ES-I3 (cell line): ENCODE results near the gene CACUL1.
"Not testable (repeated sequence)": the region's sequence is repeated elsewhere in the genome, so short reads cannot be mapped to it uniquely, and the experiment has no call there.

Experiments used
- H3K36me3 ChIP-seq: 2 replicates; pipeline ENCODE4 v1.6.1; 2013; ENCODE audit warnings: mild to moderate bottlenecking, low read length, control low read depth, moderate library complexity; ENCODE audit not compliant: insufficient read depth
- H3K4me1 ChIP-seq: 2 replicates; pipeline ENCODE4 v1.6.1; 2013; ENCODE audit warnings: mild to moderate bottlenecking, control low read depth, low read length; ENCODE audit not compliant: insufficient read depth
- H3K9ac ChIP-seq: 2 replicates; pipeline ENCODE4 v1.6.1; 2013; ENCODE audit warnings: low read depth, mild to moderate bottlenecking, low read length, moderate library complexity
- H3K9me3 ChIP-seq: 2 replicates; pipeline ENCODE4 v1.6.1; 2013; ENCODE audit warnings: mild to moderate bottlenecking, low read length, moderate library complexity; ENCODE audit not compliant: control insufficient read depth, insufficient read depth

Gene CACUL1

DNA sequence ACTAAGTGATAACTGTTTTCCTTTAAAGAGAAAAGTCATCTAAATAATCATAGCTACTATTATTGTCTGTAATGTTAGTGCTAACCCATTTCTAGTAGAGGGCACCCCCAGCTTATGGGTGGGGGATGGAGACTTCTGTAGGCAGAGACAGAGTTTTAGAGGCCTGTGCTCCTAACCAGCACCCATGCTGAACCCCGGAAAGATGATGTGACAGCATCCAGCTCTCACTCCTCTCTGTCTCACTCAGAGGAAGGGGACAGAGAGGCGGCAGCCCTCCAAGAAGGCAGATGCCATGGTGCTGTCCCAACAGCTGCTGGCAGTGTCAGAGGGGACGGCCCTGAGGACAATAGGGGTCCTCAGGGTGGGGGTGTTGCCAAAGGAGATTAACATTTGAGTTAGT, 84.9 kb downstream of the CACUL1 start:
- H3K4me1 ChIP-seq, result no peaks in the 10 kb centered on the region
- no peaks in the 10 kb centered on the region for H3K36me3 ChIP-seq
- H3K9ac ChIP-seq, result no peak overlapping the region
- no peaks in the 10 kb centered on the region for H3K9me3 ChIP-seq

DNA sequence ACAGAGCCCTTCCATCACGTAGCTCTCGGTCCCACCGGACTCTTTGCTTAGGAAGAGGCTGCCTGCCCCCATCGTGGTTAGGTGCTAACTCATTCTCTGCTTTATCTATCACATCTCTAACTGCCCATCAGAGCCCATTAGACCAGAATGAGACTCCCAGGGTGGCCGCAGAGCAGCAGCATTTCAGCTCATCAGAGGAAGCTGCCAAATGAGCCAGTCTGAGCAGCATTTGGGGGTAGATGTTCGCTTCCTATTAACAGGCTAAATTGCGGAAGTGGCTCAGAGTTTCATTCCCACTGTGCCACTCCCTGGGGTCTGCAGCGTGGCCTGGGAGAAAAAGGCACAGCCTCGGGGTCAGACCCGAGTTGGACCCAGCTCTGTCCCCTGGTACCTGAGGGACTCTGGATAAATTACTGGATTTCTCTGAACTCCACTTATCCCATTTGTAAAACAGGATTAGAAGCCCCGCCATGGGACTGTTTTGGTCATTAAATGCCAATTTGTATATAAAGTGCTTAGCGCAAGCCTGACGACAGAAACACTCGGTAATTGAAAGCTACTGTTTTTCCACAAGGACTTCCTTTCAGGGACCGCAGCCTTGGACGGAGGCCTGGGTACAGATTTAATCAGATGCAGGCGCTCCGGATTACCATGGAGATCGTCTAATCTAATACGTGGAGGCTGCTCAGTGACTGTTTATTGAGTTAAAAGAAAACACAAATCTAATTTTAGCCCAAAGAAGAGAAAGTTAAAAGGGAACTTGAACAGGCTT, 85.6 kb downstream of the CACUL1 start:
- H3K9me3 ChIP-seq, result no peaks in the 10 kb centered on the region
- no peaks in the 10 kb centered on the region for H3K36me3 ChIP-seq
- H3K4me1 ChIP-seq, result no peaks in the 10 kb centered on the region
- H3K9ac ChIP-seq, result no peak overlapping the region

DNA sequence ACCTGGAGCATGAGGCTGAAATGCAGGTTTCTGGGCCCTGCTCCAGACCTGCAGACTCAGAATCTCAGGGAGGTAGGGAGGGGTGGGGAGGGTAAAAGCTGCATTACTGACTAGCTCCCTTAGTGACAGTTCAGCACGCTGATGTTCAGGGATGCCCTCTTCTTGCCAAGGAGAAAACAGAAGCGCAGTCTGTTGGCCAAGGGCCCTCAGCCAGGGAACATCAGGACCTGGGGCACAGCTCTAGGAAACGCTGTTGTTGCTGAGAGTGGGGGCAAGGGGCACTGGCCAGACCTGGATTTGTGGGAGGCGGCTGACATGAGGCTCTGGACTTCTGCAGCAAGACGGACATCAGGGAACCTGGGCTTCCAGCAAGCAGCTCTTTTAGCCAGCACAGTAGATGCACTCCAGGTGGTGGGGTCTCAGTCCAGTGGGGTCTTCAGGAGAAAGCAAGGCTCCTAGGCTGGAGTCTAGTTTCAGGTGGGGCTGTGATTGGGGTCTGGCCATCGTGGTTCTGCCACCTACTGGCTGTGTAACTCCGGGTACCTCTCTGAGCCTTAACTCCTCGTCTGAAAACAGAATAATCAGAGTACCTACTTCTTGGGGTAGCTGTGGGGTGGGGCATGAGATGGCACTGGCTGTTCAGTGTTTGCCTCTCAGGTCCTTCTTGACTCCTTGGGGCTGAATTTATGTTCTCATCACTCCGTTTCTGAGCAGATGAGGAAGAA, 86.4 kb downstream of the CACUL1 start:
- no peaks in the 10 kb centered on the region for H3K36me3 ChIP-seq

DNA sequence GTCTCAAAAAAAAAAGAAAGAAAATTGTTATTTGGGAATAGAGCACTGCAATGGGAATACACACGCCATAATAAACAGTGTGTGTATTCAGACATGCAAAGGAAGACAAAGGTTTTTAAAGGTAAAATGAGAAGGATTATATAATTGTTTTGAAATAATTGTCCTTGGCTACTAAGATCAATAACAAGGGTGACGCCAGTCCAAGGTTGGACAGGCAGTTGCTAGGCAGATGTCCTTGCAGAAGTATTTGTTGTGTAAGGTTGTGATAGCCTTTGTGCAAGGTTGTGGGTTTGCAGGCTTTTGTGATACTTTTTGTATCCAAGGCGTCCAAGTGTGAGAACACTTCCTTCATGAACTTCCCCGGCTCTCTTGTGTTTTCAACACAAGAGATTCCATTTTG, 87.0 kb downstream of the CACUL1 start:
- no peaks in the 10 kb centered on the region for H3K9me3 ChIP-seq

More for the DNA sequence above, 86.4 kb downstream of the CACUL1 start:
- Histone ChIP-seq H3K9ac (no peak overlapping the region), H3K9me3 (no peaks in the 10 kb centered on the region), H3K4me1 (no peaks in the 10 kb centered on the region)

DNA sequence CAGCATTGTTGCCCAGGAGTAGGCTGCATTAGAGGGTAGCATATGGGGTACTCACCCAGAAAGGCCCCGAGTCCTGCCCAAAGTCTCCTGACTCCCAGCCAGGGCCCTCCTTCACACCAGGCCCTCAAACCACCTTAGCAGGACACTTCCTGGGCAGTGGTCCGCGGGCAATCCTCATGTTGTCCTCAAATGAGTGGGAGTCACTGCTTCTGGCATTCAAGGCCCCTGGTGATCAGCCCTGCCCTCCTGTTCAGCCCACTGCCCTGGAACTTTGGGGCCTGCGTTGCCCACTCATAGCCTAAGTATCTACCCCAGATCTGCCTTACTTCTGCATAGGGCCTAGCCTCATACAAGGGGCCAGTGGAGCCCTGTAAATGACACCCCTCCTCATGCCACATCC, 88.4 kb downstream of the CACUL1 start:
- H3K4me1 ChIP-seq, result no peaks in the 10 kb centered on the region
- H3K9me3 ChIP-seq, result no peaks in the 10 kb centered on the region
- no peaks in the 10 kb centered on the region for H3K36me3 ChIP-seq
- H3K9ac ChIP-seq, result no peak overlapping the region

More for the DNA sequence above, 87.0 kb downstream of the CACUL1 start:
- H3K4me1 ChIP-seq, result no peaks in the 10 kb centered on the region
- no peak overlapping the region for H3K9ac ChIP-seq
- H3K36me3 ChIP-seq, result no peaks in the 10 kb centered on the region

DNA sequence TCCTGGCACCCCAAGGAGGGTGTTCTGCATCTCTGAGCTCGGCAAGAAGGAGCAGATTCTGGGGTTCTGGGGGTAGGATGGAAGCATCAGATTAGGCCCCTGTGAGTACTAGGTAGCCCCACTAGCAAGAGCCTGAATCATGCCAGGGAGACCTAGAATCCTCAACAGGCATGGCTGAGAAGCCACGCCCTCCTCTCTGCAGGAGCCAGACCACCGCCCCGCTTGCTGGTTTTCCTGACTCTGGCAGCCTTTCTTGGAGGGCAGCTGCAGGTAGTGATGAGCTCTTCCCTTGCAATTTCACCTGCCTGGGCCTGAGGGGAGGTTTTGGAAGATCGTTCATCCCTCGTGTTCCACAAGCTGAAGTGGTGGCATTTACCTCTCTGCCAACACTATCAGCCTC, 90.4 kb downstream of the CACUL1 start:
- Histone ChIP-seq H3K36me3 (no peaks in the 10 kb centered on the region), H3K9ac (no peak overlapping the region), H3K9me3 (no peaks in the 10 kb centered on the region; the same call in 1 of the 2 replicates), H3K4me1 (no peaks in the 10 kb centered on the region)

DNA sequence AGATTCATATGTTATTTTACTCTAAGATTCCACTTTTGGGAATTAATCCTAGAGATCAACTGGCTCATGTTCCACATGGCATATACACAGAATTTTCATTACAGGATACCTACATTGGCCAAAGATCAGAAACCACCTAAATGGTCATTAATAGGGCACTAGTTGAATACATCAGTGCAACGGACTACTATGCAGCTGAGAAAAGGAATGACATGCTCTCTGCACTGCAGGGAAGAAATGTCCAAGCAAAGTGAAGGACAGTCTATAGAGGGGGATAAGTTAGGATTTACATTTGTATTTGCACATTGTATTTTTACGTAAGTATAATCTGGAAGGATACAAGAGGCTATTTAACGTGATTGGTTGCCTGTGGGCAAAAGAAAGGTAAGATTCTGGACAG, 91.6 kb downstream of the CACUL1 start:
- H3K9ac ChIP-seq, result no peak overlapping the region
- H3K36me3 ChIP-seq, result no peaks in the 10 kb centered on the region
- H3K4me1 ChIP-seq, result no peaks in the 10 kb centered on the region
- H3K9me3 ChIP-seq, result no peaks in the 10 kb centered on the region; the same call in 1 of the 2 replicates

DNA sequence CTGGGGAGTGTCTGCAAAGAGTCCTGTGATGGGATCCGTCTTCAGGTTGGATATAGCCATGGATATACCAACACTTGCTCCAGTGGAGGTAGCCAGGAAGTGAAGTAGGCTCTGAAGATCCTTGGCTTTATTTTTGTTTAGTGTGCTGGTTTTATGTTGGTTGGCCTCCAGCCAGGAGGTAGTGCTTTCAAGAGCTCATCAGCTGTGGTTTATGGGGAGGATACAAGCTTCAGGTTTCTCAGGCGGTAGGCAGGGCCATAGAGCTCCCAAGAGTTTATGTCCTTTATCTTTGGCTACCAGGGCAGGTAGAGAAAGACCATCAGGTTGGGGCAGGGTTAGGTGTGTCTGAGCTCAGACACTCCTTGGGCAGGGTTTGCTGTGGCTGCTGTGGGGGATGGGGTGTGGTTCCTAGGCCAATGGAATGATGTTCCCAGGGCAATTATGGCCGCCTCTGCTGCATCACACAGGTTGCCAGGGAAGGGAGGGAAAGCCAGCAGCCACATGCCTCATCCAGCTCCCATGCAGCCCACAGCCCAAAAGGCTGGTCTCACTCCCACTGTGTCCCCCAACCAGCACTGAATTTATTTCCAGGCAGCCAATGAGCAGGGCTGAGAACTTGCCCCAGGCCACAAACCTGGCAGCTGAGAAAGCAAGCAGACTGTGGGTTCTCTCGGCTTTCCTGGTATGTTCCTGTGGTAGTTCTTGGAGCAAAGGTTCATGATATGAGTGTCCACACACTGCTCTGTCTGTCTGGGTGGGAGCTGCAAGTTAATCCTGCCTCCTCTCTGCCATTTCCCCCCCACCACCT, 92.3 kb downstream of the CACUL1 start:
- no peak overlapping the region for H3K9ac ChIP-seq
- no peaks in the 10 kb centered on the region for H3K36me3 ChIP-seq
- H3K9me3 ChIP-seq, result no peaks in the 10 kb centered on the region; the same call in 1 of the 2 replicates
- H3K4me1 ChIP-seq, result no peaks in the 10 kb centered on the region

DNA sequence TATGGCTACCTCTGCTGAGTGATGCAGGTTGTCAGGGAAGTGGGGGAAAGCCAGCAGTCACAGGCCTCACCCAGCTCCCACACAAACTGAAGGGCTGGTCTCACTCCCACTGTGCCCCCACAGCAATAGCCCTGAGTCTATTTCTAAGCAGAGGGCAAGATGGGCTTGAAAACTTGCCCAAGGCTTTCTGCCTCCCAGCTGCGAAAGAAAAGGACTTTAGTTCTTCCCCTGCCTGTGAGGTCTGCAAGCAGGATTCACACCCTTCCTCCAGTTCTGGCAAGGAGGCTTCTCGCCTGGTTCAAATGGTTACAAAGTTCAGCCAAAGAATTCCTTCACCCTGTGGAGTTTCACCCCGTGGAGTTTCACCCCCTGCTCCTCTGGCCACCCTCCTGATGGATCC, 96.0 kb downstream of the CACUL1 start:
- Histone ChIP-seq H3K4me1 (no peaks in the 10 kb centered on the region), H3K36me3 (no peaks in the 10 kb centered on the region), H3K9me3 (no peaks in the 10 kb centered on the region; the same call in 1 of the 2 replicates), H3K9ac (no peak overlapping the region)

DNA sequence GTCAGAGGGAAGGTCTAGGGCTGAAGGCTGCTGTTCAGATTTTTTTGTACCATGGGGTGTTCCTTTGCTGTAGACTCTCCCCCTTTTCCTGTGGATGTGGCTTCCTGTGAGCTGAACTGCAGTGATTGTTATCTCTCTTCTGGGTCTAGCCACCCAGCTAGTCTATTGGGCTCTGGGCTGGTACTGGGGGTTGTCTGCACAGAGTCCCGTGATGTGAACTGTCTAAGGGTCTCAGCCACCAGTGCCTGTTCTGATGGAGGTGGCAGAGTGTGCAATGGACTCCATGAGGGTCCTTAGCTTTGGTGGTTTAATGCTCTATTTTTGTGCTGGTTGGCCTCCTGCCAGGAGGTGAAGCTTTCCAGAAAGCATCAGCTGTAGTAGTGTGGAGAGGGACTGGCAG, 96.6 kb downstream of the CACUL1 start:
- not testable (repeated sequence) for H3K4me1 ChIP-seq, H3K9ac ChIP-seq, H3K9me3 ChIP-seq, H3K36me3 ChIP-seq

DNA sequence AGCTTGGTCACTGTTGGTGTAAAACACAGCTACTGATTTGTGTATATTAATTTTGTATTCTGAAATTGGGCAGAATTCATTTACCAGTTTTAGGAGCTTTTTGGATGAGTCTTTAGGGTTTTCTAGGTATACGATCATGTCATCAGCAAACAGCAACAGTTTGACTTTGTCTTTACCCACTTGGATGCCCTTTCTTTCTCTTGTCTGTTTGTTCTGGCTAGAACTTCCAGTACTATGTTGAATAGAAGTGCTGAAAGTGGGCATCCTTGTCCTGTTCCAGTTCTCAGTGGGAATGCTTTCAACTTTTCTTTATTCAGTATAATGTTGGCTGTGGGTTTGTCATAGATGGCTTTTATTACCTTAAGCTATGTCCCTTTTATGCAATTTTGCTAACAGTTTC, 109.5 kb downstream of the CACUL1 start:
- H3K36me3 ChIP-seq, H3K9me3 ChIP-seq, H3K9ac ChIP-seq, H3K4me1 ChIP-seq: not testable (repeated sequence)

DNA sequence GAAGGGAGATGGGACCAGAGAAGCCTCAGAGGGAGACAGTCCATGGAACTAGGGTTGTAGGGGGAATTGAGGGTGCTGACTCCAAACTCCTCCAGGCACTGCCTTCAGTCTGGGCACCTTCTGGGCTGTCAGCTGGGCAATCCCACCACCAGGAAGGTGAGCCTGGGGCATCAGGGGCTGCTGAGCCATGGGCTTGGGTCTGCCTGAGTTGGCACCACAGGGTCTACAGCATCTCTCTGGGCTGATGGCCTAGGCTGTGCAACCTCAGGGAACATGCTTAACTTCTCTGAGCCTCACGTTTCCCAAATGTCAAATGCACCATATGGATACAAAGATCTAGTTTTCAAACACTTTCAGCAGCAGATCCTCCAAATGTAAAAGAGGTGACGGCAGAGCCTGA, 112.5 kb downstream of the CACUL1 start:
- Histone ChIP-seq H3K9me3 (no peaks in the 10 kb centered on the region; the same call in 1 of the 2 replicates), H3K9ac (no peak overlapping the region), H3K36me3 (no peaks in the 10 kb centered on the region), H3K4me1 (no peaks in the 10 kb centered on the region)

DNA sequence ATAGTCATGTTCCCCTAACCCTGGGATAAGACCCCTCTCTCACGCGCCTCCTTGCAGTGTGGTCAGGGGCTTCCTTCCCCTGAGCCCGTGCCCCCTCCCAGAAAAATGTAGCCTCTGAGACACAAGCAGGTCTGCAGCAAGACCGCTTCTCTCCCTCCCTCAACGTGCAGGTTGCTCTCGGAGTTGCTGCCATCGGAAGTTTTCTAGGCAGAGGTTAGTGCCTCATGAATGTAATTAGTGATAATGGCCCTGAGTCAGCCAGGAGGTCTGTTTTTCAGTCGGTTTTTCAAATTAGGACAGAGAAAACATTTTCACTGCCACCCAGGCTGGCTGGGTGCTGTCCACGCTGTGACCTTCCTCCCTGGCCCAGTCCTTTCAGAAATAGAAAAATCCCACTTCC, 116.1 kb downstream of the CACUL1 start:
- Histone ChIP-seq H3K36me3 (no peaks in the 10 kb centered on the region), H3K4me1 (no peaks in the 10 kb centered on the region), H3K9me3 (no peaks in the 10 kb centered on the region; the same call in 1 of the 2 replicates), H3K9ac (no peak overlapping the region)

DNA sequence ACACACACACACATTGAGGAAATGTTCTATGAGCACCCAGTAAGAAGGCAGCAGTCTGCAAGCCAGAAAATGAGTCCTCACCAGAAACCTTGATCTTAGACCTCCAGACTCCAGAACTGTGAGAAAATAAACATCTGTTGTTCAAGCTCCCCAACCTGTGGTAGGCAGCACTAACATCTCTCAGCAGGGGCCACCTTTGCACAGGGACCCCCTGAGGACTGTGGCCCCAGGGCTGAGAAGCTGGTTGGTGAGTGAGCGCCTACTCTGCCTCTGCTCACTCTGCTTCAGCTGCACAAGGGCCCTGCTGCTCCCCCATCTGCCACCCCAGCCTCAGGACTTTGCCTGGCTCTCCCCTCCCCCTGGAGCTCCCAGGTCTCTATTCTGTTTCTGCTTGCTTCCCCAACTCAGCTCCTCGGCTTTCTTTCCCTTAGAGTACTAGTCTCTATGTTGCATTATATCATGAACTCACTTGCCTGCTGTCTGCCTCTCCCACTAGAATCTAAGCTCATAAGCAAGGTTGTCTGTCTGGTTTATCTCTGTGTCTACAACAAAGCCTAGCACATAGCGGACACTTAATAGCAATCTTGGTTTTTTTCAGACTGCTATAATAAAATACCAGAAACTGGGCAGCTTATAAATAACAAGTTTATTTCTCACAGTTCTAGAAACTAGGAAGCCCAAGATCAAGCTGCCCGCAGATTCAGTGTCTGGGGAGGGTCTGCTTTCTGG, 118.9 kb downstream of the CACUL1 start:
- Histone ChIP-seq H3K4me1 (no peaks in the 10 kb centered on the region), H3K9me3 (no peaks in the 10 kb centered on the region), H3K36me3 (no peaks in the 10 kb centered on the region), H3K9ac (no peak overlapping the region)
